ENCODE measurements around the gene COIL. TPM values are rescaled to one million over a fixed set of nuclear protein-coding genes. Genes with fewer than 3 reads are reported as not detected.

COIL gene
- total and polyA plus RNA-seq, 2 of the 13 experiments (the other 11 are each of a cell fraction or from before 2014, with no cell fraction given), result 8.1 to 29.4 TPM

GRCh38 chr17:56913867-56914580 lies 46.8 kb downstream of the COIL start, which contains the start of gene TRIM25 (continued):
- TF ChIP-seq, protein P1, sequence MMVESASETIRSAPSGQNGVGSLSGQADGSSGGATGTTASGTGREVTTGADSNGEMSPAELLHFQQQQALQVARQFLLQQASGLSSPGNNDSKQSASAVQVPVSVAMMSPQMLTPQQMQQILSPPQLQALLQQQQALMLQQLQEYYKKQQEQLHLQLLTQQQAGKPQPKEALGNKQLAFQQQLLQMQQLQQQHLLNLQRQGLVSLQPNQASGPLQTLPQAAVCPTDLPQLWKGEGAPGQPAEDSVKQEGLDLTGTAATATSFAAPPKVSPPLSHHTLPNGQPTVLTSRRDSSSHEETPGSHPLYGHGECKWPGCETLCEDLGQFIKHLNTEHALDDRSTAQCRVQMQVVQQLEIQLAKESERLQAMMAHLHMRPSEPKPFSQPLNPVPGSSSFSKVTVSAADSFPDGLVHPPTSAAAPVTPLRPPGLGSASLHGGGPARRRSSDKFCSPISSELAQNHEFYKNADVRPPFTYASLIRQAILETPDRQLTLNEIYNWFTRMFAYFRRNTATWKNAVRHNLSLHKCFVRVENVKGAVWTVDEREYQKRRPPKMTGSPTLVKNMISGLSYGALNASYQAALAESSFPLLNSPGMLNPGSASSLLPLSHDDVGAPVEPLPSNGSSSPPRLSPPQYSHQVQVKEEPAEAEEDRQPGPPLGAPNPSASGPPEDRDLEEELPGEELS (CRISPR knock-in tag; IDR thresholded peaks at IDR 0.05), result no peak
- TF ChIP-seq ZNF891 (CRISPR knock-in tag; IDR thresholded peaks at IDR 0.05) (peak; percentile 97), SETDB1 (CRISPR knock-in tag; IDR thresholded peaks at IDR 0.05; ENCODE audit: borderline replicate concordance) (no peak), ZIK1 (CRISPR knock-in tag; IDR thresholded peaks at IDR 0.05; ENCODE audit: borderline replicate concordance, low read depth) (no peak; the same call in 1 of the 2 replicates), NR1H2 (CRISPR knock-in tag; IDR thresholded peaks at IDR 0.05; ENCODE audit: borderline replicate concordance, low read depth) (peak; percentile 25; the same call in 1 of the 2 replicates), MAFK (conservative IDR thresholded peaks at IDR 0.05 in 1 of 2, IDR thresholded peaks at IDR 0.05 in 1 of 2; ENCODE audit: low read length in 2 of 2) (no peak), YEATS4 (CRISPR knock-in tag; IDR thresholded peaks at IDR 0.05; ENCODE audit: borderline replicate concordance) (peak; percentile 79; the same call in 1 of the 2 replicates), ZSCAN29 (CRISPR knock-in tag; conservative IDR thresholded peaks at IDR 0.05) (0 out of 2 replicates have a peak, but pooled peaks have one; percentile 68), ZNF644 (CRISPR knock-in tag; IDR thresholded peaks at IDR 0.05; ENCODE audit: low read depth) (no peak), ZNF580 (CRISPR knock-in tag; IDR thresholded peaks at IDR 0.05; ENCODE audit: borderline replicate concordance, low read depth) (peak; percentile 85; the same call in 1 of the 2 replicates), RXRB (CRISPR knock-in tag; IDR thresholded peaks at IDR 0.05; ENCODE audit: borderline replicate concordance) (peak; percentile 78), STAG1 (CRISPR knock-in tag; IDR thresholded peaks at IDR 0.05) (no peak; the same call in 1 of the 2 replicates), CBFB (CRISPR knock-in tag; IDR thresholded peaks at IDR 0.05) (peak; percentile 88; the same call in 1 of the 2 replicates), ISX (CRISPR knock-in tag; conservative IDR thresholded peaks at IDR 0.05) (no peak; the same call in 1 of the 2 replicates), NFATC3 (CRISPR knock-in tag; IDR thresholded peaks at IDR 0.05) (no peak), NCOA1 (CRISPR knock-in tag; IDR thresholded peaks at IDR 0.05) (no peak), HNRNPUL1 (IDR thresholded peaks at IDR 0.05; ENCODE audit: low read depth, low read length) (no peak), SIX1 (CRISPR knock-in tag; IDR thresholded peaks at IDR 0.05; ENCODE audit: borderline replicate concordance) (0 out of 2 replicates have a peak, but pooled peaks have one; percentile 27), ZNF180 (CRISPR knock-in tag; IDR thresholded peaks at IDR 0.05; ENCODE audit: borderline replicate concordance, low read depth) (no peak), HNRNPK (IDR thresholded peaks at IDR 0.05; ENCODE audit: low read depth, low read length, poor library complexity, severe bottlenecking) (peak; percentile 64), ZNF383 (CRISPR knock-in tag; IDR thresholded peaks at IDR 0.05; ENCODE audit: borderline replicate concordance) (peak; percentile 95), ZNF7 (CRISPR knock-in tag; IDR thresholded peaks at IDR 0.05) (peak; percentile 43), ZNF768 (CRISPR knock-in tag; IDR thresholded peaks at IDR 0.05) (peak; percentile 59; the same call in 1 of the 2 replicates), ZNF816 (CRISPR knock-in tag; IDR thresholded peaks at IDR 0.05; ENCODE audit: borderline replicate concordance) (no peak), CCAR2 (optimal IDR thresholded peaks at IDR 0.05; ENCODE audit: low read depth, low read length) (no peak)
- TF ChIP-seq, protein P2, sequence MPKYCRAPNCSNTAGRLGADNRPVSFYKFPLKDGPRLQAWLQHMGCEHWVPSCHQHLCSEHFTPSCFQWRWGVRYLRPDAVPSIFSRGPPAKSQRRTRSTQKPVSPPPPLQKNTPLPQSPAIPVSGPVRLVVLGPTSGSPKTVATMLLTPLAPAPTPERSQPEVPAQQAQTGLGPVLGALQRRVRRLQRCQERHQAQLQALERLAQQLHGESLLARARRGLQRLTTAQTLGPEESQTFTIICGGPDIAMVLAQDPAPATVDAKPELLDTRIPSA (CRISPR knock-in tag; IDR thresholded peaks at IDR 0.05; ENCODE audit: borderline replicate concordance), result 0 out of 2 replicates have a peak, but pooled peaks have one; percentile 6
- TF ChIP-seq, protein P3, sequence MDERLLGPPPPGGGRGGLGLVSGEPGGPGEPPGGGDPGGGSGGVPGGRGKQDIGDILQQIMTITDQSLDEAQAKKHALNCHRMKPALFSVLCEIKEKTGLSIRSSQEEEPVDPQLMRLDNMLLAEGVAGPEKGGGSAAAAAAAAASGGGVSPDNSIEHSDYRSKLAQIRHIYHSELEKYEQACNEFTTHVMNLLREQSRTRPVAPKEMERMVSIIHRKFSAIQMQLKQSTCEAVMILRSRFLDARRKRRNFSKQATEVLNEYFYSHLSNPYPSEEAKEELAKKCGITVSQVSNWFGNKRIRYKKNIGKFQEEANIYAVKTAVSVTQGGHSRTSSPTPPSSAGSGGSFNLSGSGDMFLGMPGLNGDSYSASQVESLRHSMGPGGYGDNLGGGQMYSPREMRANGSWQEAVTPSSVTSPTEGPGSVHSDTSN (CRISPR knock-in tag; IDR thresholded peaks at IDR 0.05), result no peak; the same call in 1 of the 2 replicates
